ENCODE data around the gene WDFY4. TPM values are rescaled to one million over a fixed set of nuclear protein-coding genes. Genes with fewer than 3 reads are reported as not detected.

Gene WDFY4
- total and polyA plus RNA-seq, 2 experiments from 2014 or later = 0.14 TPM; not detected in 1

GRCh38 chr10:48943096-48943495, 258.4 kb downstream of the WDFY4 start:
- no peaks in the 10 kb centered on the region for H3K36me3 Mint-ChIP-seq (ENCODE audit: low read depth)
- H4K20me1 ChIP-seq (replicated peaks; ENCODE audit: insufficient read depth) = no peaks in the 10 kb centered on the region
- H3K9me2 ChIP-seq (ENCODE audit: insufficient read depth) = no peaks in the 10 kb centered on the region
- no peaks in the 10 kb centered on the region for H3K27me3 ChIP-seq (ENCODE audit: insufficient read depth)
- no peak overlapping the region for H3K4me3 Mint-ChIP-seq
- no peaks in the 10 kb centered on the region for H3F3A ChIP-seq (replicated peaks; ENCODE audit: low read depth)
- H3K79me2 ChIP-seq (replicated peaks; ENCODE audit: insufficient read depth) = no peaks in the 10 kb centered on the region
- no peak overlapping the region for H3K4me2 ChIP-seq
- no peak for TF ChIP-seq STAT1 (IDR thresholded peaks at IDR 0.05; ENCODE audit: unreplicated experiment)
- no peak for TF ChIP-seq ZNF462 (CRISPR knock-in tag; IDR thresholded peaks at IDR 0.05)
- TF ChIP-seq POLR2AphosphoS5 (IDR thresholded peaks at IDR 0.05; ENCODE audit: low read depth) = no peak
- no peak for TF ChIP-seq EZH2phosphoT487 (IDR thresholded peaks at IDR 0.05; ENCODE audit: unreplicated experiment)
- no peak for TF ChIP-seq EZH2 (IDR thresholded peaks at IDR 0.05; ENCODE audit: low read depth, unreplicated experiment)
- no peak for TF ChIP-seq ETS1 (IDR thresholded peaks at IDR 0.05)
- no peak for TF ChIP-seq ZNF114 (CRISPR knock-in tag; IDR thresholded peaks at IDR 0.05)
- no peak for TF ChIP-seq JUNB (IDR thresholded peaks at IDR 0.05; ENCODE audit: unreplicated experiment)
- no peak for TF ChIP-seq CTCF (conservative IDR thresholded peaks at IDR 0.05; ENCODE audit: low read depth in 2 of 2)
- no peak overlapping the region for H3K27ac ChIP-seq (ENCODE audit: low read depth)
- H3K4me1 Mint-ChIP-seq = peaks cover 12% of the 10 kb centered on the region; the same call in 2 of the 3 replicates
- DNase-seq (ENCODE audit: low spot score) (no peak), ATAC-seq (no peak)
- no peaks in the 10 kb centered on the region; the same call in 2 of the 3 replicates for H3K9me3 Mint-ChIP-seq
- no peak overlapping the region for H2AFZ ChIP-seq
- H3K4me1 ChIP-seq (ENCODE audit: insufficient read depth) = no peaks in the 10 kb centered on the region
- H3K27me3 Mint-ChIP-seq (ENCODE audit: insufficient read depth, low read depth, poor library complexity) = peaks cover 5% of the 10 kb centered on the region
- no peak overlapping the region for H3K4me3 ChIP-seq
- H3K36me3 ChIP-seq (ENCODE audit: insufficient read depth) = no peaks in the 10 kb centered on the region
- no peak overlapping the region for H3K27ac Mint-ChIP-seq
